SK-N-MC (cell line): ENCODE measurements around the gene HOXC12.

Experiments used
- EZH2 ChIP-seq: fragments of 200-600 bp; sonication (generic); IDR thresholded peaks from one replicate; pipeline ENCODE4 v1.6.1; 2017; ENCODE audit warnings: antibody characterized with exemption
- POLR2AphosphoS5 ChIP-seq: IDR thresholded peaks from 2 replicates; pipeline ENCODE4 v1.6.1; 2012; ENCODE audit warnings: mild to moderate bottlenecking, low read depth, low read length, borderline replicate concordance

- no peak for TF ChIP-seq EZH2
- TF ChIP-seq POLR2AphosphoS5, result 0 out of 2 replicates have a peak, but pooled peaks have one; percentile 35
Measured at GRCh38 chr12:53939141-53940108, 15.3 kb upstream of the HOXC12 start.
